Rectal smooth muscle tissue (tissue), 1 donor: ENCODE measurements around the gene CSPG4.
"Not testable (repeated sequence)": the region's sequence is repeated elsewhere in the genome, so short reads cannot be mapped to it uniquely, and the experiment has no call there.

Experiments used
- H3K27ac ChIP-seq: one replicate; pipeline ENCODE4 v1.7.0; 2013; ENCODE audit warnings: low read depth, low read length, inconsistent platforms
- H3K27me3 ChIP-seq: one replicate; pipeline ENCODE4 v1.7.0; 2013; ENCODE audit warnings: low read length; ENCODE audit not compliant: control insufficient read depth, insufficient read depth
- H3K36me3 ChIP-seq: one replicate; pipeline ENCODE4 v1.7.0; 2013; ENCODE audit warnings: low read length; ENCODE audit not compliant: control insufficient read depth, insufficient read depth
- H3K4me1 ChIP-seq: one replicate; pipeline ENCODE4 v1.7.0; 2013; ENCODE audit warnings: low read length; ENCODE audit not compliant: control insufficient read depth, insufficient read depth
- H3K4me3 ChIP-seq: one replicate; pipeline ENCODE4 v1.7.0; 2013; ENCODE audit warnings: low read length
- H3K9ac ChIP-seq: one replicate; pipeline ENCODE4 v1.7.0; 2013; ENCODE audit warnings: low read length

Gene CSPG4

GRCh38 chr15:75637245-75638009, 75.2 kb downstream of the CSPG4 start:
- Histone ChIP-seq H3K4me3 (no peak overlapping the region), H3K9ac (no peak overlapping the region), H3K4me1 (peaks cover 8% of the 10 kb centered on the region), H3K27ac (no peak overlapping the region), H3K36me3 (no peaks in the 10 kb centered on the region), H3K27me3 (no peaks in the 10 kb centered on the region)

- H3K36me3 ChIP-seq, result no peaks in the 10 kb centered on the region
- H3K4me1 ChIP-seq, result peaks cover 8% of the 10 kb centered on the region
- no peaks in the 10 kb centered on the region for H3K27me3 ChIP-seq
- no peak overlapping the region for H3K9ac ChIP-seq
- no peak overlapping the region for H3K27ac ChIP-seq
- no peak overlapping the region for H3K4me3 ChIP-seq
These were observed 76.6 kb downstream of the CSPG4 start for GRCh38 chr15:75636026-75636425.

- H3K4me3 ChIP-seq, H3K36me3 ChIP-seq, H3K27ac ChIP-seq, H3K4me1 ChIP-seq, H3K27me3 ChIP-seq, H3K9ac ChIP-seq: not testable (repeated sequence)
These were observed 78.7 kb downstream of the CSPG4 start for GRCh38 chr15:75633922-75634321.

- H3K27me3 ChIP-seq, result no peaks in the 10 kb centered on the region
- H3K4me3 ChIP-seq, result no peak overlapping the region
- no peak overlapping the region for H3K27ac ChIP-seq
- no peaks in the 10 kb centered on the region for H3K4me1 ChIP-seq
- H3K36me3 ChIP-seq, result no peaks in the 10 kb centered on the region
- H3K9ac ChIP-seq, result no peak overlapping the region
These were observed 80.7 kb downstream of the CSPG4 start for GRCh38 chr15:75631935-75632334.

GRCh38 chr15:75625542-75626347, 86.9 kb downstream of the CSPG4 start, which contains the start of gene SNUPN:
SNUPN (minus strand) TSS chr15:75625725; CDS start chr15:75621051, 4,674 bp downstream.
- H3K4me3 ChIP-seq, result peak within 1 kb of the TSS; percentile 99
- no peaks in the 10 kb centered on the region for H3K36me3 ChIP-seq
- peaks cover 5% of the 10 kb centered on the region for H3K4me1 ChIP-seq
- H3K27ac ChIP-seq, result peak within 1 kb of the TSS; percentile 98
- no peaks in the 10 kb centered on the region for H3K27me3 ChIP-seq
- H3K9ac ChIP-seq, result peak within 1 kb of the TSS; percentile 90
